SK-N-DZ (cell line): ENCODE data around the gene GABBR2.
"Not testable (repeated sequence)": the region's sequence is repeated elsewhere in the genome, so short reads cannot be mapped to it uniquely, and the experiment has no call there.

Experiments
- DNase-seq: peaks from one replicate; pipeline ENCODE4 v3.0.0-alpha.2; 2015; ENCODE audit warnings: low spot score

GABBR2 gene

GRCh38 chr9:98596486-98596885 is 112.2 kb downstream of the GABBR2 start:
- no peak for DNase-seq

GRCh38 chr9:98594546-98595160 is 114.1 kb downstream of the GABBR2 start:
- no peak for DNase-seq

- DNase-seq = no peak
These were observed 115.1 kb downstream of the GABBR2 start for GRCh38 chr9:98593354-98594253.

- DNase-seq = no peak
These were observed 117.0 kb downstream of the GABBR2 start for GRCh38 chr9:98591696-98592095.

GRCh38 chr9:98590101-98590500 is 118.6 kb downstream of the GABBR2 start:
- DNase-seq = no peak

- DNase-seq = no peak
These were observed 119.6 kb downstream of the GABBR2 start for GRCh38 chr9:98589102-98589501.

GRCh38 chr9:98584853-98585438 is 123.8 kb downstream of the GABBR2 start:
- DNase-seq = not testable (repeated sequence)

- DNase-seq = no peak
These were observed 124.7 kb downstream of the GABBR2 start for GRCh38 chr9:98584059-98584458.

- no peak for DNase-seq
These were observed 125.3 kb downstream of the GABBR2 start for GRCh38 chr9:98583417-98583816.

GRCh38 chr9:98580956-98581355 is 127.8 kb downstream of the GABBR2 start:
- no peak for DNase-seq

GRCh38 chr9:98579700-98580099 is 129.0 kb downstream of the GABBR2 start:
- no peak for DNase-seq

GRCh38 chr9:98577446-98577845 is 131.3 kb downstream of the GABBR2 start:
- DNase-seq = no peak

- DNase-seq = no peak
These were observed 131.9 kb downstream of the GABBR2 start for GRCh38 chr9:98576859-98577258.

GRCh38 chr9:98576354-98576753 is 132.4 kb downstream of the GABBR2 start:
- DNase-seq = no peak

- DNase-seq = no peak
These were observed 133.1 kb downstream of the GABBR2 start for GRCh38 chr9:98575379-98576346.

- DNase-seq = no peak
These were observed 134.9 kb downstream of the GABBR2 start for GRCh38 chr9:98573749-98574278.

GRCh38 chr9:98572796-98573195 is 135.9 kb downstream of the GABBR2 start:
- no peak for DNase-seq

- DNase-seq = no peak
These were observed 136.6 kb downstream of the GABBR2 start for GRCh38 chr9:98572054-98572627.

GRCh38 chr9:98571643-98572042 is 137.1 kb downstream of the GABBR2 start:
- DNase-seq = no peak

GRCh38 chr9:98570663-98571440 is 137.9 kb downstream of the GABBR2 start:
- DNase-seq = no peak
